ENCODE data around the gene PSME1.

Gene PSME1

DNA sequence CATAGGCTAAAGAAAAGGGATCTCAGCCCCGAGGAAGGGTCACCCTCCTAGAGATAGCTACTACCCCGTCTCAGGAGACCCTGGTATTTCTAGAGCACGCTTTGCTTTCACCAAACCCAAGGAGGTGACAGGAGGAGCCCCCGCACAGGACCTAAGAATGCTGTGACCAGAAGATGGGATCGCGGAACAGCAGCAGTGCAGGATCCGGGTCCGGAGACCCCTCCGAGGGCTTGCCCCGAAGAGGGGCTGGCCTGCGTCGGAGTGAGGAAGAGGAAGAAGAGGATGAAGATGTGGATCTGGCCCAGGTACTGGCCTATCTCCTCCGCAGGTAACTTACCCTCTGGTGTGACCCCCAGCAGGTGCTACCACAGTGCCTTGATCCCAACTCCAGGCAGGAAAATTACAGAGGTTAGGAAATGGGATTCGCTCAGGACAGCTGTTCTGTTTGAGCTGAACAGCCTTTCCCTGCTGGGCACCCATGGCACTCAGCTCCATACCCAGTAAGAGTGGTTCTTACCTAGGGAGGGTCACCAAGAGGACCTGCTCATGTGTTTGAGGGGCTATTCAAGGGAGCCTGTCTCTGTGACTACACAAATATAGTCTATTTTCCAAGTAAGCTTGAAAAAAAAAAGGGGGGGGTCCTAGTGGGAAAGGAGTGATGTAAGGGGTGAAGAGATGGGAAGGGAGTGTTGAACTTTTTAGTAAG, 20.4 kb upstream of the PSME1 start:
- no peak for TF ChIP-seq FOXM1 (IDR thresholded peaks at IDR 0.05; ENCODE audit: borderline replicate concordance, low read depth)
- 0 out of 2 replicates have a peak, but pooled peaks have one; percentile 15 for TF ChIP-seq TEAD4 (IDR thresholded peaks at IDR 0.05)

DNA sequence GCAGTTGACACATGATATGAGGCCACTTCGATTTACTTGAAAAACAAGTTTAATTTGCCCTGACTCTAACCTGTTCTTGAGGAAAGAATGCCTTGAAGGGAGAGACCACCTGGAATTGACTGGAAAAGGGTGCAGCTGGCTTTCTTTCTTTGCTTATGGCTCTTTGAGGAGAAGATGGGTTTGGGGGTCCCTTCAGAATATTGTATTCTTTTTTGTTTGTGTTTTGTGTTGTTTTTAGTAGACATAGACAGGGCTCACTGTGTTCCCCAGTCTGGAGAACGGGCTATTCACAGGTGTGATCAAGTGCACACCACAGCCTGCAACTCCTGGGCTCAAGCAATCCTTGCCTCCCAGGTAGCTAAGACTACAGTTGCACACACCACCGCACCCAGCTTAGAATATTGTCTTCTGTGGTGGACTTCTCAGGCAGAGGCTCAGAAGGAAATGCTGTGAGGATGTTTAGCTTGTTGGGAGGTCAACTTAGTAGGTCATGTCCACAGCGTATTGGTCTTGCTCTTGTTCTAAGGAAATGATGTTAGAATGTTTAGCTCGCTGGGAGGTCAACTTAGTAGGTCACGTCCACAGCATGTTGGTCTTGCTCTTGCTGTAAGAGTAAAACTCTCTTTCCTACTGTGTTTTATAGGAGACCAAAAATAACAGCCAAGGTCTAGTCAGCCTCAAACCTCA, 19.7 kb upstream of the PSME1 start:
- TF ChIP-seq TCF12 (IDR thresholded peaks at IDR 0.05; ENCODE audit: low read depth): no peak
- TF ChIP-seq, protein P1, sequence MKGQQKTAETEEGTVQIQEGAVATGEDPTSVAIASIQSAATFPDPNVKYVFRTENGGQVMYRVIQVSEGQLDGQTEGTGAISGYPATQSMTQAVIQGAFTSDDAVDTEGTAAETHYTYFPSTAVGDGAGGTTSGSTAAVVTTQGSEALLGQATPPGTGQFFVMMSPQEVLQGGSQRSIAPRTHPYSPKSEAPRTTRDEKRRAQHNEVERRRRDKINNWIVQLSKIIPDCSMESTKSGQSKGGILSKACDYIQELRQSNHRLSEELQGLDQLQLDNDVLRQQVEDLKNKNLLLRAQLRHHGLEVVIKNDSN (IDR thresholded peaks at IDR 0.05): no peak
- no peak for TF ChIP-seq CEBPB (IDR thresholded peaks at IDR 0.05)
- no peak for TF ChIP-seq ZBTB7A (IDR thresholded peaks at IDR 0.05; ENCODE audit: low read depth)
- TF ChIP-seq FOXM1 (IDR thresholded peaks at IDR 0.05; ENCODE audit: borderline replicate concordance, low read depth): no peak
- no peak for TF ChIP-seq TAF1 (IDR thresholded peaks at IDR 0.05; ENCODE audit: low read depth)
- no peak for TF ChIP-seq TEAD4 (IDR thresholded peaks at IDR 0.05)
- TF ChIP-seq, protein P2, sequence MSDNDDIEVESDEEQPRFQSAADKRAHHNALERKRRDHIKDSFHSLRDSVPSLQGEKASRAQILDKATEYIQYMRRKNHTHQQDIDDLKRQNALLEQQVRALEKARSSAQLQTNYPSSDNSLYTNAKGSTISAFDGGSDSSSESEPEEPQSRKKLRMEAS (IDR thresholded peaks at IDR 0.05): no peak
- TF ChIP-seq CREB1 (IDR thresholded peaks at IDR 0.05; ENCODE audit: low read depth): no peak
- TF ChIP-seq NFIC (IDR thresholded peaks at IDR 0.05): no peak
- TF ChIP-seq RAD21 (IDR thresholded peaks at IDR 0.05; ENCODE audit: low read depth): no peak

DNA sequence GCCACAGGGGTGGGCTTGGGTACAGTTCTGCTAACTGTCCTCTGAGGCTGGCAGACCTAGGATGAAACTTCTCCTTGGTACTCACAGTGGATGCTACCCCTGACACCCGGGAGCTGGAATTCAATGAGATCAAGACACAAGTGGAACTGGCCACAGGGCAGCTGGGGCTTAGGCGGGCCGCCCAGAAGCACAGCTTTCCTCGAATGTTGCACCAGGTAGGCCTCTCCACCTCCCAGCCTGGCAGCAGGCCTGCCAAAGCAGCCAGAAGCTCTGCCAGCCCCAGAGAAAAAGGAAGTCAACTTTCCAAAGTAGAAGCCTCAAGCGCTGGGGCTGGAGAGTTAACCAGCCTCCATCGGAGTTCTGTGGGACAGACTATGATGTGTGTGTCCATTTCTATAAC, 18.8 kb upstream of the PSME1 start:
- TF ChIP-seq NFIC (IDR thresholded peaks at IDR 0.05) (no peak), TEAD4 (IDR thresholded peaks at IDR 0.05) (no peak)

DNA sequence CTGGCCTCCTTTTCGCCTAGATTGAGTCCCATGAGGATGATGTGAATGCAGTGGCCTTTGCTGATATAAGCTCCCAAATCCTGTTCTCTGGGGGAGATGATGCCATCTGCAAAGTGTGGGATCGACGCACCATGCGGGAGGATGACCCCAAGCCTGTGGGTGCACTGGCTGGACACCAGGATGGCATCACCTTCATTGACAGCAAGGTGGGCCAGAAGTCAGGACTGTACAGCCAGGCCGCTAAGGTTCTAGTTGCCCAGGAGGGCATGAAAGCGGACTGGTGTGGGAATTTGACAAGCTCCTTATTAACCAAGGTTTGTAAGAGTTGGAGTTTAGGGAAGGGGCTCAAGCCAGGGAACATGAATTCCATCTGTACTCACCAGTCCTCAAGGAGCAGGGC, 16.3 kb upstream of the PSME1 start:
- TF ChIP-seq TCF12 (IDR thresholded peaks at IDR 0.05; ENCODE audit: low read depth) (no peak), TEAD4 (IDR thresholded peaks at IDR 0.05) (no peak), FOXM1 (IDR thresholded peaks at IDR 0.05; ENCODE audit: borderline replicate concordance, low read depth) (no peak), NFIC (IDR thresholded peaks at IDR 0.05) (no peak), CEBPB (IDR thresholded peaks at IDR 0.05) (no peak), TAF1 (IDR thresholded peaks at IDR 0.05; ENCODE audit: low read depth) (no peak), EP300 (IDR thresholded peaks at IDR 0.05; ENCODE audit: borderline replicate concordance) (no peak), RAD21 (IDR thresholded peaks at IDR 0.05; ENCODE audit: low read depth) (no peak), EGR1 (IDR thresholded peaks at IDR 0.05) (no peak), CREB1 (IDR thresholded peaks at IDR 0.05; ENCODE audit: low read depth) (no peak), YY1 (IDR thresholded peaks at IDR 0.05; ENCODE audit: low read depth) (no peak), ZBTB7A (IDR thresholded peaks at IDR 0.05; ENCODE audit: low read depth) (no peak)
- TF ChIP-seq, protein P1 (IDR thresholded peaks at IDR 0.05): no peak
- TF ChIP-seq, protein P2 (IDR thresholded peaks at IDR 0.05): no peak
- TF ChIP-seq, protein P3, sequence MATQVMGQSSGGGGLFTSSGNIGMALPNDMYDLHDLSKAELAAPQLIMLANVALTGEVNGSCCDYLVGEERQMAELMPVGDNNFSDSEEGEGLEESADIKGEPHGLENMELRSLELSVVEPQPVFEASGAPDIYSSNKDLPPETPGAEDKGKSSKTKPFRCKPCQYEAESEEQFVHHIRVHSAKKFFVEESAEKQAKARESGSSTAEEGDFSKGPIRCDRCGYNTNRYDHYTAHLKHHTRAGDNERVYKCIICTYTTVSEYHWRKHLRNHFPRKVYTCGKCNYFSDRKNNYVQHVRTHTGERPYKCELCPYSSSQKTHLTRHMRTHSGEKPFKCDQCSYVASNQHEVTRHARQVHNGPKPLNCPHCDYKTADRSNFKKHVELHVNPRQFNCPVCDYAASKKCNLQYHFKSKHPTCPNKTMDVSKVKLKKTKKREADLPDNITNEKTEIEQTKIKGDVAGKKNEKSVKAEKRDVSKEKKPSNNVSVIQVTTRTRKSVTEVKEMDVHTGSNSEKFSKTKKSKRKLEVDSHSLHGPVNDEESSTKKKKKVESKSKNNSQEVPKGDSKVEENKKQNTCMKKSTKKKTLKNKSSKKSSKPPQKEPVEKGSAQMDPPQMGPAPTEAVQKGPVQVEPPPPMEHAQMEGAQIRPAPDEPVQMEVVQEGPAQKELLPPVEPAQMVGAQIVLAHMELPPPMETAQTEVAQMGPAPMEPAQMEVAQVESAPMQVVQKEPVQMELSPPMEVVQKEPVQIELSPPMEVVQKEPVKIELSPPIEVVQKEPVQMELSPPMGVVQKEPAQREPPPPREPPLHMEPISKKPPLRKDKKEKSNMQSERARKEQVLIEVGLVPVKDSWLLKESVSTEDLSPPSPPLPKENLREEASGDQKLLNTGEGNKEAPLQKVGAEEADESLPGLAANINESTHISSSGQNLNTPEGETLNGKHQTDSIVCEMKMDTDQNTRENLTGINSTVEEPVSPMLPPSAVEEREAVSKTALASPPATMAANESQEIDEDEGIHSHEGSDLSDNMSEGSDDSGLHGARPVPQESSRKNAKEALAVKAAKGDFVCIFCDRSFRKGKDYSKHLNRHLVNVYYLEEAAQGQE (IDR thresholded peaks at IDR 0.05; ENCODE audit: low read depth): no peak

DNA sequence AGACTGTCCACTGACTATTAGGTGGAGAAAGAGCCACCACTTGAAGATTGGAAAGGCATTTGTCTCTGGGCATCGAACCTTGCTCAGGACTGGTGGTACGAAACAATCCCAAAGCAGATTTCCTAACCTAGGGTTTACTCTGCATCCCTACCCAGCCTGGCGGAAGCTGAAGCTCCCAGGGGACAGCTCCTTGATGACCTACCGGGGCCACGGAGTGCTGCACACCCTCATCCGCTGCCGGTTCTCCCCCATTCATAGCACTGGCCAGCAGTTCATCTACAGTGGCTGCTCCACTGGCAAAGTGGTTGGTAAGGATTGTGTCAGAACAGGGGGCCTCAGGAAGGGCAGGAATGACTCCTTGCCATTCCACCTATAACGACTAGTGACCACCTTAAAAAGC, 14.8 kb upstream of the PSME1 start:
- no peak for TF ChIP-seq YY1 (IDR thresholded peaks at IDR 0.05; ENCODE audit: low read depth)
- TF ChIP-seq TEAD4 (IDR thresholded peaks at IDR 0.05): no peak
- no peak for TF ChIP-seq EGR1 (IDR thresholded peaks at IDR 0.05)
- TF ChIP-seq, protein P2 (IDR thresholded peaks at IDR 0.05): no peak
- TF ChIP-seq RAD21 (IDR thresholded peaks at IDR 0.05; ENCODE audit: low read depth): no peak

DNA sequence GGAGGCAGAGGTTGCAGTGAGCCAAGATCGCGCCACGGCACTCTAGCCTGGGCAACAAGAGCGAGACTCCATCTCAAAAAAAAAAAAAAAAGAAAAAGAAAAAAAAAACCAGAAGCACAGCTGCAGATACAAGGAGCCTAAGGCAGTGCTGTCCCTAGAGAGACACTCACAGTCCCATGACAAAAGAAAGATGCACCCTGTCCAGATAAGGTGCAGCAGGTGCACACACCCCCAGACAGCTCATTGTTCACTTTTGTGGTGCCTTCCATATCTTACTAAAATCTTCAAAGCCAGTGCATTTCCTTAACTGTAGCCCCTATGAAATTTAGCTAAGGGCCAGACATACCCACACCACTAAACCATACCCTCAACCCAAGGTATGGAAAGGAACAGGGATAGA, 13.6 kb upstream of the PSME1 start:
- TF ChIP-seq EP300 (IDR thresholded peaks at IDR 0.05; ENCODE audit: borderline replicate concordance) (no peak), TEAD4 (IDR thresholded peaks at IDR 0.05) (no peak), ZBTB7A (IDR thresholded peaks at IDR 0.05; ENCODE audit: low read depth) (no peak), NFIC (IDR thresholded peaks at IDR 0.05) (no peak), TCF12 (IDR thresholded peaks at IDR 0.05; ENCODE audit: low read depth) (no peak), YY1 (IDR thresholded peaks at IDR 0.05; ENCODE audit: low read depth) (no peak)

DNA sequence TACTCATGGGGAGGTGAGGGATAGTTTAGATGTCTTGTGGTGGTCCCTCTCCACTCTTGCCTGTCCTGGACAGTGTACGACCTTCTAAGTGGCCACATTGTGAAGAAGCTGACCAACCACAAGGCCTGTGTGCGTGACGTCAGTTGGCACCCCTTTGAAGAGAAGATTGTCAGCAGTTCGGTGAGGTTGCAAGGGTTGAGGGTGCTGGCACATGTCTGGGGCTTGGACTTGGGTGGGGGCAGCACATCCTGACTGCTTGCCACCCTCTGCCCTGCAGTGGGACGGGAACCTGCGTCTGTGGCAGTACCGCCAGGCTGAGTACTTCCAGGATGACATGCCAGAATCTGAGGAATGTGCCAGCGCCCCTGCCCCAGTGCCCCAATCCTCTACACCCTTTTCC, 13.1 kb upstream of the PSME1 start:
- TF ChIP-seq EP300 (IDR thresholded peaks at IDR 0.05; ENCODE audit: borderline replicate concordance) (no peak), TEAD4 (IDR thresholded peaks at IDR 0.05) (no peak), CEBPB (IDR thresholded peaks at IDR 0.05) (no peak), NFIC (IDR thresholded peaks at IDR 0.05) (no peak)
- TF ChIP-seq, protein P1 (IDR thresholded peaks at IDR 0.05): no peak

Data from Ishikawa (cell line).